Stomach (tissue), 9 donors: ENCODE results near the gene TTLL11. TPM values are rescaled to one million over a fixed set of nuclear protein-coding genes. Genes with fewer than 3 reads are reported as not detected.

Experiments
- DNase-seq, 2 donors: peaks; one replicate each; pipeline versions ENCODE4 v3.0.0 to v3.0.0-alpha.2; 2013 to 2019
- H3K27ac ChIP-seq, 5 donors: fragments of 200-600 bp in 4 of 5; sonication (generic) in 4 of 5; one replicate each; pipeline ENCODE4 v1.5.1; 2013 to 2019; ENCODE audit warnings: mild to moderate bottlenecking in 1 of 5, moderate library complexity in 1 of 5
- H3K27me3 ChIP-seq, 3 donors: fragments of 200-600 bp; sonication (generic); one replicate each; pipeline ENCODE4 v1.5.1; 2017 to 2019; ENCODE audit warnings: mixed run types in 1 of 3
- H3K36me3 ChIP-seq, 4 donors: fragments of 200-600 bp; sonication (generic); 1 replicate in 3 of 4; 2 replicates in 1 of 4; pipeline ENCODE4 v1.5.1; 2016 to 2019
- H3K4me1 ChIP-seq, 4 donors: fragments of 200-600 bp; sonication (generic); one replicate each; pipeline ENCODE4 v1.5.1; 2016 to 2019
- H3K4me3 ChIP-seq, 4 donors: fragments of 200-600 bp; sonication (generic) in 3 of 4; one replicate each; pipeline ENCODE4 v1.5.1; 2016 to 2019; ENCODE audit warnings: mild to moderate bottlenecking in 1 of 4
- H3K9me3 ChIP-seq, 4 donors: fragments of 200-600 bp; sonication (generic); one replicate each; pipeline ENCODE4 v1.5.1; 2016 to 2019
- CTCF ChIP-seq, 7 experiments: fragments of 450-650 bp in 4 of 7; fragments of 200-600 bp in 3 of 7; sonication (generic) in 3 of 7; IDR thresholded peaks; one replicate each; pipeline ENCODE4 v1.5.1; 2016 to 2019; ENCODE audit warnings: antibody characterized with exemption in 7 of 7, control low read depth in 2 of 7, mild to moderate bottlenecking in 1 of 7
- EP300 ChIP-seq: sonication (generic); formaldehyde crosslinking; IDR thresholded peaks from one replicate; pipeline ENCODE4 v1.6.1; 2017; ENCODE audit warnings: antibody characterized with exemption
- POLR2A ChIP-seq, 4 donors: fragments of 450-650 bp; IDR thresholded peaks; one replicate each; pipeline ENCODE4 v1.6.1; 2016; ENCODE audit warnings: antibody characterized with exemption in 4 of 4, control low read depth in 2 of 4, mild to moderate bottlenecking in 1 of 4, moderate library complexity in 1 of 4
- POLR2AphosphoS5 ChIP-seq, 3 donors: sonication (generic); formaldehyde crosslinking; IDR thresholded peaks; one replicate each; pipeline ENCODE4 v1.6.1; 2016; ENCODE audit warnings: antibody characterized with exemption in 3 of 3
- WGBS, 5 donors: extraction: QIAGEN DNeasy Blood & Tissue Kit in 3 of 5; methylation state at CpG; one replicate each; pipeline versions ENCODE4 v1.1.5 to v1.1.7; 2013 to 2018; 5-methylcytosine and 5-hydroxymethylcytosine counted together
- intact Hi-C: fragments of 100-400 bp; cut with DNase I; formaldehyde crosslinking; loops from one replicate; pipeline ENCODE4 v1.15.1; 2023; ENCODE audit warnings: low total_unique reads
- polyA plus RNA-seq, 3 donors: library from polyadenylated mRNA; stranded (reverse); fragments of 200-250 nt; gene quantifications; one replicate each; pipeline ENCODE4 v1.2.3, GENCODE V29; 2013
- total RNA-seq, 5 donors: library from RNA; depleted of rRNA; stranded (reverse); fragments of >200 nt; gene quantifications; one replicate each; pipeline versions ENCODE4 v1.1.0 to v1.2.3, GENCODE V29; 2014 to 2016
- donor health status: healthy with polysubstance abuse.
- donor health status: Bipolar disorder and iron deficiency.
- donor health status: healthy.

TTLL11 gene
- total and polyA plus RNA-seq, 8 donors: 3.6 to 18.2 (median 9.4) TPM

- H3K27ac ChIP-seq: no peak overlapping the region
- no peak overlapping the region for H3K4me3 ChIP-seq
- WGBS, 5 donors: 90 to 91% (median 91%) methylated on average over 5 of the region's 5 CpGs
- H3K27me3 ChIP-seq: no peaks in the 10 kb centered on the region
- TF ChIP-seq POLR2A (IDR thresholded peaks at IDR 0.05): no peak
- intact Hi-C loops: no loop called here
- no peaks in the 10 kb centered on the region for H3K36me3 ChIP-seq
- no peak for DNase-seq
- H3K4me1 ChIP-seq: no peaks in the 10 kb centered on the region
- H3K9me3 ChIP-seq: no peaks in the 10 kb centered on the region
These were observed 200.4 kb downstream of the TTLL11 start for GRCh38 chr9:121892706-121893105.

- no peaks in the 10 kb centered on the region for H3K27me3 ChIP-seq
- H3K9me3 ChIP-seq: no peaks in the 10 kb centered on the region
- no peaks in the 10 kb centered on the region for H3K4me1 ChIP-seq
- H3K36me3 ChIP-seq: no peaks in the 10 kb centered on the region
- intact Hi-C loops: no loop called here
- no peak for TF ChIP-seq POLR2AphosphoS5 (IDR thresholded peaks at IDR 0.05)
- no peak for TF ChIP-seq POLR2A (IDR thresholded peaks at IDR 0.05)
- no peak for TF ChIP-seq CTCF (IDR thresholded peaks at IDR 0.05)
- no peak for TF ChIP-seq EP300
- no peak overlapping the region for H3K4me3 ChIP-seq
- no peak for DNase-seq
- no peak overlapping the region for H3K27ac ChIP-seq
- WGBS, 5 donors: 88 to 95% (median 94%) methylated on average over 2 of the region's 2 CpGs
These were observed 202.4 kb downstream of the TTLL11 start for GRCh38 chr9:121890746-121891145.

GRCh38 chr9:121889990-121890563, 203.0 kb downstream of the TTLL11 start:
- Histone ChIP-seq H3K27ac (no peak overlapping the region), H3K36me3 (no peaks in the 10 kb centered on the region), H3K9me3 (no peaks in the 10 kb centered on the region), H3K4me1 (no peaks in the 10 kb centered on the region), H3K27me3 (no peaks in the 10 kb centered on the region), H3K4me3 (no peak overlapping the region)
- 94 to 98% (median 95%) methylated on average over 2 of the region's 2 CpGs for WGBS, 5 donors
- no peak for DNase-seq
- intact Hi-C loops: no loop called here
- no peak for TF ChIP-seq POLR2AphosphoS5 (IDR thresholded peaks at IDR 0.05)
- TF ChIP-seq EP300: no peak
- no peak for TF ChIP-seq POLR2A (IDR thresholded peaks at IDR 0.05)
- TF ChIP-seq CTCF (IDR thresholded peaks at IDR 0.05): no peak

GRCh38 chr9:121888438-121888775, 204.7 kb downstream of the TTLL11 start:
- Histone ChIP-seq H3K4me1 (no peaks in the 10 kb centered on the region), H3K9me3 (no peaks in the 10 kb centered on the region), H3K27ac (no peak overlapping the region), H3K36me3 (no peaks in the 10 kb centered on the region), H3K27me3 (no peaks in the 10 kb centered on the region), H3K4me3 (no peak overlapping the region)
- TF ChIP-seq POLR2A (IDR thresholded peaks at IDR 0.05) (no peak), CTCF (IDR thresholded peaks at IDR 0.05) (no peak), POLR2AphosphoS5 (IDR thresholded peaks at IDR 0.05) (no peak), EP300 (no peak)
- intact Hi-C loops: no loop called here
- peak in 1 of 2 donors; percentile 50 for DNase-seq
- 59 to 76% (median 66%) methylated on average over 4 of the region's 4 CpGs for WGBS, 5 donors

- DNase-seq: no peak
- intact Hi-C loops: no loop called here
- Histone ChIP-seq H3K27ac (no peak overlapping the region), H3K4me1 (no peaks in the 10 kb centered on the region), H3K4me3 (no peak overlapping the region), H3K36me3 (no peaks in the 10 kb centered on the region), H3K27me3 (no peaks in the 10 kb centered on the region), H3K9me3 (no peaks in the 10 kb centered on the region)
- TF ChIP-seq EP300 (no peak), CTCF (IDR thresholded peaks at IDR 0.05) (no peak), POLR2A (IDR thresholded peaks at IDR 0.05) (no peak), POLR2AphosphoS5 (IDR thresholded peaks at IDR 0.05) (no peak)
- WGBS, 5 donors: 72 to 86% (median 79%) methylated on average over 13 of the region's 13 CpGs
These were observed 205.3 kb downstream of the TTLL11 start for GRCh38 chr9:121887553-121888437.
